NCI-H510A (cell line): ENCODE measurements around the gene TSPAN31.

ENCODE experiments used
- DNase-seq: peaks from one replicate; lab custom pipeline; 2025; lab: John Stamatoyannopoulos, UW

TSPAN31 gene

DNA sequence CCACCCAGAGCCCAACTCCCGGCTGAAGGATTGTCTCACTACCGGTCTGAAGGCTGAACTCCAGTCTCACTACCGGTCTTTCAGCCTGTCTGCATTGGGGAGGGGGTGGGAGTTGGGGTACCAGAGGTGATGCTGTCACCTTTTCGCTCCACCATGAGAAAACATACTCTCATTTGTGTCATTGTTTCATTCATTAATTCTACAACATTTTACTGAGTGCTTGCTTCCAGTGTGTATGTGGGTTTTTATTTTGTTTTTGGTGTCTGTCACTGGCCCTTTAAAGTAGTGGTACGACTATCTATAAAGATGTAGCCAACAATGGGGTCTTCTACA is 7.8 kb downstream of the TSPAN31 start:
- DNase-seq: no peak

DNA sequence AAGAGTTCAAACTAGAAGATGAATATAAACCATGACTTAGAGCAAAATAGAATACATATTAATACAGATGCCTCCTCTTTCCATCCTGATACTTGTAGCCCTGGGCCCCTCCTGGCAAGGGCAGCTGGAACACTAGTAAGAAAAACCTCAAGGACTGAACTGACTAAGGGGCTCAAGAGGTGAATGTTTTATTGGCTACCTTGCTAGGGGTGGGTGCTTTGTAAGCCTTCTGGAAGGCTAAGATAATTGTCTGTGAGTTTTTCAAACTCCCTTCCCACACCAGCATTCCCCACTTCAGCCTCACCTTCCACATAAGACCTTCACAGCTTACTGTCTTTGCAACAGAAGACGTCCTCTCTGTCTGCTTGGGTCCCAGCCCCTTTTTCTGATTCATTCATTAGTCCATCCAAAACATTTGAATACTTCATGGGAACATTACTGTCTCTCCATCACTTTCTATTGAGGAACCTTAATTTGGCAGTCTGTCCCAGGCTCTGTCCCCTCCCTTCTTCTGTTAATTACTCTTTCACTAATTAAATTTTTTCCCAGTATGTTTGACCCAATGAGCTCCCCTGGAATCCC is 9.0 kb downstream of the TSPAN31 start:
- DNase-seq: no peak

DNA sequence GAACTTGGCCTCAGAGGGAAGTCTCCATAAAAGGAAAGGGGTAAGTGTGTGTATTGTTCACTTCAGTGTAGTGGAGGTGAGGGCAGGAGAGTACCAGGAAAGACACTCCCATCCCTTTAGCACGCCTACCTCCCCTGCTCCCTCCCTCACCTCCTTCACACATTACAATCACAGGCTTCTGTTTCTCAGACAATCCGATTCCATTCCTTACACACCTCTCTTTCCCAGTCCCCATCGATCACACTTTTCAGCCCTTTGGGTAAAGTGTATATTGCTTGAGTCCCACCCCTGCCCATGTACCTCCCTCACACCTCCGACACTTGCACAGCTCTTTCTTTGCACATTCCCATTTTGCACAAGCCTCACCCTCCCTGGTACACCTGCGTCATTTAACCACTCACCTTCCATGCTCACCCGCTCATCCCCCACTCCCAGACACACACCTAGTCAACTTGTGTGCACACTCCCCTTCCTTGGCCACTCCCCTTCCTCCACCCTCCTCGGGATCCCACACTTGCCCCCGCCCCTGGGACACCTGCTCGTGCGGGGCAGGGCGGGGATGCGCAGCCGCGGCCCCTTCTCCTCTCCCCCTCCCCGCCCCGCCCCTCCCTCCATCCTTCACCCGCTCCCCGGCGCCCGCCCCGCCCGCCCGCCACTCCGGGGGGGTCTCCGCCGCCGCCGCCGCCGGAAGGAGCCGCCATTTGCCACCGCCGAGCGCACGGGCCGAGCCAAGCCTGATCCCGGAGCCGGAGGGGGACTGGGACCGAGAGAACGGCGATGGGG is 9.8 kb downstream of the TSPAN31 start, which contains the start of gene MARCHF9:
Gene MARCHF9 (plus strand): TSS at position 693 of the 783 bp plus-strand sequence. CDS start 426 bp downstream, outside the sequence.
- peak; percentile 98 for DNase-seq

DNA sequence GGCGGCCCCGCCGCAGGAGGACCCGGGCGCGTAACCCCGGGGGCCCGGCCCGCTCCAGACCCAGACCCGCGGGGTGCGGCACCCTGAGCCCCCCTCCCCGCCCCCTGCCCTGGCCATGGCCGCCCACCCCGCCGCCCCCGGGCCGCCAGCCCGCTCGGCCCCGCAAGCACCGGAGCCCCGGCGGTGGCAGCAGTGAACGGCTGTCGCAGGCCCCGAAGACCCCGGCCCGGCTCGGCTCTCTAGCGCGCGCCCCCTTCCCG is 10.3 kb downstream of the TSPAN31 start:
- DNase-seq: no peak

DNA sequence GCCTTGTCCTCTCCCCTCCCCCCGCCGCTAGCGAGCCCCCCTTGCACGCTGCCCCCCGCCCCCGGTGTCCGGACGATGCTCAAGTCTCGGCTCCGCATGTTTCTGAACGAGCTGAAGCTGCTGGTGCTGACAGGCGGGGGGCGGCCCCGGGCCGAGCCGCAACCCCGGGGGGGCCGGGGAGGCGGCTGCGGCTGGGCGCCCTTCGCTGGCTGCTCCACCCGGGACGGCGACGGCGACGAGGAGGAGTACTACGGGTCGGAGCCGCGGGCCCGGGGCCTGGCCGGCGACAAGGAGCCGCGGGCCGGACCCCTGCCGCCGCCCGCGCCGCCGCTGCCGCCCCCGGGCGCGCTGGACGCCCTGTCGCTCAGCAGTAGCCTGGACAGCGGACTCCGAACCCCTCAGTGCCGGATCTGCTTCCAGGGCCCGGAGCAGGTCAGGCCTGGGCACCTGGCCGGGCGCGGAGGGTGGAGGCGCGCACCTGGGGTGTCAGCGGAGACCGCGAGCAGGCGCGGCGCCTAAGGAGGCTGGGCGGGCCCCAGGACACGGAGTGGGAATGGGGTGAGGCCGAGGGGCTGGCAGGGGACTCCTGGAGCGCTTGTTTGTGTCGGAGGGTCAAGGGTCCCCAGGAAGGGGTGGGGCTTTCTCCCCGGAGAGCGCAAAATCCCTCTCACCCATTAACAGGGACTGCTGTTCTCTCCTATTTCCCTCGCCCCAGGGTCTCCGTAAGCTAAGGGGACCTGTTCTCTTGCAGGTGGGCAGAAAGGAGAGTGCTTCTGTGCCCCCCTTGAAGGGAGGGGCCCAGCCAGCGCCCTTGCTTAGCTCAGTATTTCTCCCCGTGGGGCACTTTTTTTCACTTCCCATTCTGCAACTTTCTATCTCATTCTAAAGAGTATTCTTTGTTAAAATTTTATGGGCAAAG is 10.9 kb downstream of the TSPAN31 start:
- DNase-seq: peak; percentile 39

DNA sequence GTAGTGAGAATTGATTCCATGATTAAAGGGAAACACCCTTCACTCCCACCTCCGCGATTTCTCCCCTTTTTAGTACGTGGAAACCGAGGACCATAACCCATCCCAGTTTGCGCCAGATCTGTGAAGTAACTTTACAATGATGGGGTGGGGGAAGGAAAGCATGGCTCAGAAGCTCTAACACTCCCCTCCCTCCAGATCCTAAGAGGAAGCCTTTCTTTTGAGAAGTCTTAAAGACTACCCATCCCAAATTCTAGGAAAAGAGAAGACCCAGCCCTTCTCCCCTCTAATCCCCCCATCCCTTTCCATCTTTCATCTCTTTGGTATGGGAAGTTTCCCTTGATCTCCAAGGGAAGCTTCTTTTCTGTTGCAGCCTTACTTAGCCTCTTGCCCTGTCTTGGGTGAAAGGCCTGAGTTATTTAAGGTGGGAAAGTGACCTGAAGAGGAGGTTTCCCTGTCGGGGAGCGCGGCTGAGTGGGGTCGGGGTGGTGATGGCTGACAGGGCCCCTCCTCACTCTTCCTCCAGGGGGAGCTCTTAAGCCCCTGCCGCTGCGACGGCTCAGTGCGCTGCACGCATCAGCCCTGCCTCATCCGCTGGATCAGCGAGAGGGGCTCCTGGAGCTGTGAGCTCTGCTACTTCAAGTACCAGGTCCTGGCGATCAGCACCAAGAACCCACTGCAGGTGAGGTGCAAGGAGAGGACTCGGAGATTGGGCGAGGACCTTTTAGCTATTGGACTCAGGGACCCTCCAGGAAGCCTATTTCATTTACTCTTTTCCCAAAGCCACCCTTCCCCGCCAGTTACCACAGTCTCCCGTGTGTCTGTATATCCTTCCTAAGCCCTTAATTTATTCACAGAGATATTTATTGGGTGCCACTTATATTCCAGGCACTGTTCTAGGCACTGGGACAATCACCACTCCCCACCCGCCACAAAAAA is 11.8 kb downstream of the TSPAN31 start:
- DNase-seq: no peak

DNA sequence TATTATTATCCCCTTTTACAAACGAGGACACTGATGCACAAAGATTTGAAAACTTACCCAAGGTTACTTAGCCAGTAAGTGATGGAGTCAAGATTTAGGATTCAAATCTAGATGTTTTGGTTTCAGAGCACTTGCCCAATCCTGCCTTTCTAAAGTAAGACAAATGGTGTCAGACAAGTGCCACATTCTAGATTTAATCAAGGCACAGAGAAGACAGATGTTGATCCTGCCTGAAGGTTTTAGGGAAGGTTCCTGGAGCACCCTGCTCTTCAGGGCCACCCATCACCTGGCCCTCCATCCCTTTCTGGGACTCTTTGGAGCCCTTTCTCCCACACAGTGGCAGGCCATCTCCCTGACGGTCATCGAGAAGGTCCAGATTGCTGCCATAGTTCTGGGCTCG is 12.9 kb downstream of the TSPAN31 start:
- no peak for DNase-seq

DNA sequence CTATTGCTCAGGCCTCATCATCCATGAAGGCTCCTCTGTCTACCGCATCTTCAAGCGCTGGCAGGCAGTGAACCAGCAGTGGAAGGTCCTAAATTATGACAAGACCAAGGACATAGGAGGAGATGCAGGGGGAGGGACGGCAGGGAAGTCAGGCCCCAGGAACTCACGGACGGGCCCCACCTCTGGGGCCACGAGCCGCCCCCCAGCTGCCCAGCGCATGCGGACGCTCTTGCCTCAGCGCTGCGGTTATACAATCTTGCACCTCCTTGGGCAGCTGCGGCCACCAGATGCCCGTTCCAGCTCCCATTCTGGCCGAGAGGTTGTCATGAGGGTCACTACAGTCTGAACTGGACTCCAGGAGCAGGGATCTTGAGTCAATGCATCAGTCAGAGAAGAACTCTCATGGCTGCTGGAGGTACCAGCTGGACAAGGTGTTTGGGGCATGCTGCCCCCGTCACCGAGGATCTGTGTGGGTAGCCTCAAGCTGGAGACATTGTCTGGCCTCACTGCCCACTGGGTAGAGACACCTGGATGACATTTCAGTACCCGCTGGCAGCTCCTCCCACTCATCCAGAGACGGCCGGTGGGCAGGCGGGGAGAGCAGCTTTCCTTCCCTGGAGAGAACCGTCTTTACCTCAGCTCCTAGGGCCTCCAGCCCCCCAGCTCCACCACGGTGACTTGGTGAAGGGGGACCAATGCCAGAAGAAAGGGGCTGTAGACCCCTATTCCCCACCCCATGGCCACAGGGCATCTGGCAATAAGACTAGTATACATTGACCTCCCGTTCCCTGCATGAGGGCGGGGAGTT is 13.9 kb downstream of the TSPAN31 start:
- DNase-seq: no peak

DNA sequence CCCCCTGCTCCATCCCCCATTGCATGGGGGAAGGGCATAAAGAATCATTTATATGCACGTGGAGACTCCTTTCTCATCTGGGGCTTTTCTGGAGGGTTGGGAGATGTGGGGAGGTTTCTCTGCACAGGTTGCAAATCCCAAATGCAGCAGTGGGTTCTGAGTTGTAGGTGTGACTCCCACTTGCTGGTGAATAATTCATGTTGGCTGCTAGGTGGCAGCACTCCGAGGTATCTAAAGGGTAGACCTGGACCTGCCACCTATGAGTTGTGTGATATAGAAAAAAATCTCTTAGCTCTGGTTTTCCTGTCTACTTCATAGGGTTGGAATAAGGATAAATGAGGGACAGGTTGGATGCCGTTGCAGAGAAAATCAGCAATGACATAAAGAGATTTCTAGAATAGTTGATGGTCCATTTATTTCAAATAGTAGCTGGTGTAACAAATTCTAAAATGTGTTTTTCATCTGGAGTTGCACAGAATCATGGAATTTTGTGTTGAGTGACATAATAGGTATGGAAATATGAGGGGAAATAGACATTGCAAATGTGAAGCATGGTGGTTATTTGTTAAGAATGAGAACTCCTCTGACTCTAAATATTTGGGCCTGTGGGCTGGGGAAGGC is 14.6 kb downstream of the TSPAN31 start:
- no peak for DNase-seq

DNA sequence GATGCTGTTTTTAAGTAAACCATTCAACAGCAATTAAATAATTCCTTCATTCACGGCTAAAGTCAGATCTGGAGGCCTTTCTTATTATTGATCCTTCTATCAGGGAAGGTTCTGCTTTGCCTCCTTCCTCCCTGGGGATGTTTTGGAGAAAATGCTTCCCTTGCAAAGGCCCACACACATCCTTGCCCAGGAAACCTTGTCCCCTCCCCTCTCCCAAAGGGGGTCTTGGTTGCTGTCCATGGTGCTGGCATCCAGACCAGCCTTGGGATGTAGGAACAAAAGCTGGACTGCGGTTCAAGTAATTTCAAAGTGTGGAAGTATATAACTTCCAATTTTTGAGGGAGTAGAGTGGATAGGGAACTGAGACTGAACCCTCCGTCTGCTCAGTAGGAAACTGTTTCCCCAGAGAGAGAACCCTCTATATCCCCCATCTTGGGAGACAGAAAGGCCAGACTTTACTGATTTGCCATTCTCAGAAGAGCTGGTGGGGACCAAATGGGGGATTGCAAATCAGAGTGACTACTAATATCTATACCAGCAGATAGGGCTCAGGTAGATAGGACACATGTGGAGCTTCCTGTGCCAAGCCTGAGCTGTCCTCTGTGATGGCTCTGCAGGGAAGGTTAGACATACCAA is 15.6 kb downstream of the TSPAN31 start:
- no peak for DNase-seq

DNA sequence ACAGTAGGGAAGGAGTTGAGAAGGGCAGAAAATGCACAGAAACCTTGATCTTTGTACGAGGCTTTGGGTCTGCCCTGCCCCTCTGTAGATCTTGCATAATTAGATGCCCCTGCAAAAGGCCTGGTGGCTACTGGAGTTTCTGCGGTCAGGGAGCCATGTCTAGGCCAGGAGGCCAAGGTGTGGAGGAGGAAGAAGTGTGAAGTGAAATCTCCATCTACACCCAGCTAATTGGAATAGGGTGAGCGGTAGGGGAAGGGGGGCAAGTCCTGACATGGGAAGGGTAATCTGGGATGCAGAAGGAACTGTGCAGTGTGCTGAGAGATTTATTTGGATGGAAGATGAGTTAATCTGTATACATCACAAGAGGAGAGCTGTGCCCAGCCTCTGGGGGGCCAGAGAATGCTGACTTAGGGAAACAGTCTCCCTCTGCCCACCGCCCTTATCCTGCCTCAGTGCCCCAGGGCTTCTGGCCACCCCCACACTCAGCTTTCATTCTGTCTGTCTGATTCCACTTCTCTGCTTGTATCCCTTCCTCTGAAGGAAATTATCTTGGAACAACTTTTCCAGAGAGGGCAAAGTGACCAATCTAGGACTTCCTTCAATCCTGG is 16.7 kb downstream of the TSPAN31 start:
- DNase-seq: no peak

DNA sequence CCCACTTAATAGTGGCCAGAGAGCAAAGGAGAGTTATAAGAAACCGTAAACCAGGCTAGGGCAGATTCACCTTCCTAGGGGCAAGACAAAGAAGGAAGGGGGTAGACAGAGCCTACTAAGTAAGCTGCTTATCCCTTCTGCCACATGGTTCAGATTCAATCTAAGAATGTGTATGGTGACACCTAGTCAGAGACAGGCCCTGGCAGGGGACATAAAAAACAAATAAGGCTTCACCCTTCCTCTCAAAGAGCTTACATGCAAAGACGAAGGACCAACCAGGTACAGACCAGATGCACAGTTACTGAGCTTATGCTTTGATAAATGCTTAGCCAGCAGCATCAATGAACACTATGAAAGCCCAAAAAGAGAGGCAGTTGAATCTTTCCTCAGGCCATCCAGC is 17.6 kb downstream of the TSPAN31 start:
- DNase-seq: no peak

DNA sequence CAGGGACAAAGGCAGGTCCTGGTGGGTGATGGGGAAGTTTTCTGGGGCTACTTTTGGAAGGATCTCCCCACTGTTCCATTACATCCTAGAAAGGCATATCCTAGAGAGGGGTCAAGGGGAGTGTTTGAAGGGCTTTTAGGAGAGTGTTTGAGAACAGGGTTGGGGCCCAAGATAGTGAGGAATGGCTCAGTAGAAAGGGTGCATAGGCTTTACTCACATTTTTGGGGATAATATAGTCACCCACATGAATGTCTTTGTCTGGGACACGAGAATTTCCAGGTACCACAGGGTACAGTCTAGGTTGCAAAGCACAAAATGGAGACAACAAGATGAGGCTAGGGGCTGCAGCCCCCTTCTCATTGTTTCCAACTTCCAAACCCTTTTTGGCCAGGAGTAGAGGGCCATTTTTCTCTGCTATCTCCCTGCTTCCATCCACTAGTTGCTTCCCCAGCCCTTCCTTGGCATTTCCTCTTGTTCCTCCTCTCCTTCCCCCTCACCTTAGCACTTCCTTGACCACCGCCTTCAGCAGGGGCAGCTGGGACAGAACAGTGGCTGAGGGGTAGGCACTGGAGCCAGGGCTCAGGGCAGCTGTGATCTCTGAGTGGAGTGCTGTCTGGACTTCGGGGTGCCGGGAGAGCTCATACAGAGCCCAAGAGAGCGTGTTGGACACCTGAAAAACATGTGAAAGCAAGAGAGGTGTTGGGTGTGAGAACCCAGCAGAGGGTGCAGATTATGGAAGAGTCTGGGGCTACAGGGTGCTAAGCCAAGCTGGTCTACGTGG is 19.2 kb downstream of the TSPAN31 start:
- no peak for DNase-seq

DNA sequence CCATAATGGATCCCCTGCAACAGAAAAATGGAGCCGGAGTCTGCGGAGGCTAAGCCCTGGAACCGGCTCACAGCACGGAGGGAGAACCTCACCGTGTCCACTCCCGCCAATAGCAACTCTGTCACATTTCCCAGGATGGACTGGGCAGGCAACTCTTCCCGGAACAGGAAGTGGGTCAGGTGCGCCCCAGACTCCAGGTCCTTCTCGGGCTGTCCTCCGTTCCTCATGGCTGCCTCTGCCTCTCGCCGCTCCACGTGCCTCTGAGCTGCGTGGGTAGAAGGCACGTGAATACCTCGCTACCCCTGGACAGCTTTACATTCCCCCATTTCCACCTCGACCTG is 19.8 kb downstream of the TSPAN31 start:
- no peak for DNase-seq

DNA sequence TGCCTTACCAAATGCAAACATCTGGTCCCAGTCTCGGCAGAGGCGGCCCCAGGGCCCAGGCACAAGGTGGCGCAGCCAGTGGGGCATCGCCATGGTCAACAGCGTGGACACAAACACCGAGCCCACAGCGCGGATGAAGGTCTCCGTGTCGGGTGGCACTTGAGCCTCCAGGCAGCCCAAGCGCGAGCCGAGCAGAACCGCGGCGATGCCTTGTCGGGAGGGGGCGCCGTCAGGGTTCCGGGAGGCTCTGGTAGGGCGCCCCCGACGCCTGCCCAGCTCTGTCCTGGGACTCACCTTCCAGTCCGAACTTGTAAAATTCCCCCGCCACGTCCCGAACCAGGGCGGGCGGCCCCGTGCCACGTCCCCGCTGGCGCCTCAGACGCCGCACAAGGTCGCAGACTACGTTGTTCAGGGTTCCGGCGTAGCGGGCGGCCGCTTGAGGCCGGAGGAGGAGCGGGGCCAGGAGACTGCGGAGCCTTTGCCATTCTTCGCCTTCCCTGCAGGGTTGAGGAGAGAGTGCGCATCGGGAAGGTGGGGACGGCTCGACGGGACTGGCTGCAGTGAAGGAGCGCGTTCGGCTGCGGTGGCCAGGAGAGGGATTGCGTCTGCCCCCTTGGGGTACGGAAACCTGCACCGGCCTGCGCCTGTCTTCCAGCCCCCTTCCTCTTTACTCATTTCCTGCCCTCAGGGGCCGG is 20.3 kb downstream of the TSPAN31 start:
- DNase-seq: no peak

DNA sequence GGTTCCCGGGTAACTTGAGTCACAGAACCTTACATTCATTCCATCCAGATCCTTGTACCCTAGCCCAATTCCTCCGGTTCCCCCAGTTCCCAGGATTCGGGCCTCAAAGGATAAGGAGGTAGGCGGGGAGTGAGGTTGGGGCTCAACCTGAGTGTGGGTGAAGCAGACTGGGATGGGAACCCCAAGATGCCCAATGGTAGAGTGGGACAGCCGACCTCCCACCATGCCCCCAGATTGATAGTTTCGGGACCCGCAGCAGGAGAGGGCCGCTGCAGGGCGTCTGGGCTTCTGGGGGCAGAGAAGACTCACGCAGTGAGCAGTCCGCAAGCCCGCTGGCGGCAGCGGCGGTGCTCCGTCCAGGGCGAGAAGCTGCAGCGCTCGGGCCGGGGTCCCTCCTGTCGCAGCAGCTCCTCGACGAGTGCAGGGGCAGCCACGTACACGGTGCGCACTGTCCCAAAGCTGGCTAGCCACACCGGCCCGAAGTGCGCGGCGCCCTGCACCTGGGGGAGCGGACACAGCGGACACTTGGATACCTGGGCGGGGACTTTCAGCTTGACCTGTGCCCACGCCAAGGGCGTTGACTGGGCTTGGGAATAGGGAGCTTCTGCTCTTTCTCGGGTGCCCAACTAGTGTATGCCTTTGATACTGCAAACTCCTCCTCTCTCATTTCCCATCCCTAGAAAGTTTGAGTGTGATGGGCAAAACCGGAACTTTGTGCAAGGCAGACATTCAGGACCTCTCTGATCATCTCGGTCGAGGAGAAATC is 21.0 kb downstream of the TSPAN31 start:
- DNase-seq: no peak

DNA sequence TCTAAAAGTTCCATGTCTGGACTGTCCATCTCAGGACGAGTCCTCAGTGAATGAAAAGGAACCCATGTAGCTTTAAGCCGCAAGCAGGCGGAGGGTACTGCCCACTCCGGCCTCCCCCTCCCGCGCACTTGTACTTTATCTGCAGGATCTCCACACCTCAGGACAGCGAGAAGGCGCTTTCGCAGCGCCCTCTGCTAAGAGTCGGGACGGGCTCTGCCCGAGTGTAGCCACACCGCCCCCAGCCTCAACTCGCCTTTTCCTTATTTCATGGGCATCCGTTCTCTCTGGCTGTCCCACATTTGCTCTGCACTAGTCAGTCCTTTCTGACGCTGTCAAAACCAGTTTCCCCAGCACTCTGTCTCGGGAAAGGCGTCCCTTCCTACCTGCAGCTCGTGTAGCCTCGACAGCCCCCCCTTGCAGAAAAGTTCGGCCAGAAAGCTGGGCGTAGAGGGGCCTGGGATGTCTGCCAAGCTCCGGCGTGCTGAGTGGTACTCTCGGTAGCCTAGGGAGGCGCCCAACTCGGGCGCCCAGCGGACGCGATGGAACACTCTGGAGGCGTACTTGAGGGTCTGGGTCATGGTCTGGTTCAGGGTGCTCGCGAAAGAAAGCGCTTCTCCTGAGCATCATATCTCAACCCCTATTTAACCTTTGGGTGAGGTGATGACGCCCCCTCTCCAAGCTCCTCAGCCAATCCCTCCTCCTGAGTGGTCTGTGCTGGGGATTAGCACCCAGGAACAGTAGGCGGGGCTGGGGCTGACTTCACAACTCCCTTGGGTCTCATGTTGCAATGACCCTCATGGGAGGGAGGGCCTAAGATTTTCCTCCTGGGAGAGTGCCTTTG is 21.8 kb downstream of the TSPAN31 start, which contains the start of gene CYP27B1:
Gene CYP27B1 (minus strand): TSS at position 615 of the 841 bp plus-strand sequence. CDS start 37 bp downstream, at position 578.
- peak; percentile 64 for DNase-seq
